K562 (cell line): ENCODE data around the gene INMT. TPM values are rescaled to one million over a fixed set of nuclear protein-coding genes. Genes with fewer than 3 reads are reported as not detected.
A peak's percentile ranks its signal among the peaks of the same experiment; 100 is the strongest.

Experiments
- CHD4 ChIP-seq: fragments of 200-600 bp; sonication (generic); IDR thresholded peaks from 3 replicates; pipeline ENCODE4 v1.6.1; 2012; ENCODE audit warnings: low read depth, mild to moderate bottlenecking, mixed read lengths, low read length, inconsistent platforms; ENCODE audit not compliant: insufficient read depth, insufficient replicate concordance, poor library complexity, severe bottlenecking
- GTF2F1 ChIP-seq: IDR thresholded peaks from 2 replicates; pipeline ENCODE4 v1.6.1; 2011; ENCODE audit warnings: low read depth, low read length, improper control_type of control experiment
- HBP1 ChIP-seq: fragments of 450-650 bp; formaldehyde crosslinking; IDR thresholded peaks from 2 replicates; pipeline ENCODE4 v1.4.0; 2022; ENCODE audit warnings: missing genetic modification characterization
- KAT7 ChIP-seq: sonication (generic); formaldehyde crosslinking; IDR thresholded peaks from 2 replicates; pipeline ENCODE4 v1.8.0; 2022; ENCODE audit warnings: missing genetic modification reagents, mild to moderate bottlenecking, borderline replicate concordance
- MAZ ChIP-seq, 2 experiments: fragments of 450-650 bp in 1 of 2; sonication (generic) in 1 of 2; formaldehyde crosslinking; IDR thresholded peaks in 1 of 2; conservative IDR thresholded peaks in 1 of 2; 2 replicates each; pipeline versions ENCODE4 v1.4.0 to v1.5.0; 2020; ENCODE audit warnings: mild to moderate bottlenecking in 1 of 2, missing genetic modification reagents in 1 of 2
- MGA ChIP-seq: fragments of 450-650 bp; IDR thresholded peaks from 2 replicates; pipeline ENCODE4 v1.6.1; 2016; ENCODE audit warnings: mild to moderate bottlenecking, moderate library complexity
- MYNN ChIP-seq, 2 experiments: sonication (generic); formaldehyde crosslinking in 1 of 2; IDR thresholded peaks; 2 replicates each; pipeline versions ENCODE4 v1.5.0 to v1.6.1; 2016 to 2020; ENCODE audit warnings: antibody characterized with exemption in 1 of 2, missing genetic modification reagents in 1 of 2
- NELFE ChIP-seq: IDR thresholded peaks from 2 replicates; pipeline ENCODE4 v1.6.1; 2011; ENCODE audit warnings: mild to moderate bottlenecking; ENCODE audit not compliant: insufficient read depth, insufficient read length
- RAD51 ChIP-seq: fragments of 450-650 bp; IDR thresholded peaks from 2 replicates; pipeline ENCODE4 v1.7.1; 2016; ENCODE audit warnings: low read depth, mild to moderate bottlenecking, borderline replicate concordance
- SMARCE1 ChIP-seq: fragments of 450-650 bp; IDR thresholded peaks from 2 replicates; pipeline ENCODE4 v1.7.1; 2016; ENCODE audit warnings: mild to moderate bottlenecking
- ZNF347 ChIP-seq: fragments of 450-650 bp; formaldehyde crosslinking; IDR thresholded peaks from 2 replicates; pipeline ENCODE4 v1.4.0; 2020; ENCODE audit warnings: low read depth, mild to moderate bottlenecking, moderate library complexity
- ZNF57 ChIP-seq: fragments of 450-650 bp; formaldehyde crosslinking; IDR thresholded peaks from 2 replicates; pipeline ENCODE4 v1.4.0; 2020; ENCODE audit warnings: mild to moderate bottlenecking, moderate library complexity
- ZNF589 ChIP-seq: fragments of 200-800 bp; sonication (Bioruptor generic); IDR thresholded peaks from 2 replicates; pipeline ENCODE4 v1.6.1; 2016; ENCODE audit warnings: low read depth, missing genetic modification characterization, missing compliant biosample characterization
- polyA plus RNA-seq, 8 experiments: library from polyadenylated mRNA; depleted of rRNA in 4 of 8; stranded (reverse) in 5 of 8; unstranded in 3 of 8; fragments of >200 nt; fragmentation: Nextera tagmentation in 2 of 8; fragmentation: Illumina TruSeq in 1 of 8; extraction: Ambion mirVana in 2 of 8; extraction: Trizol in 1 of 8; gene quantifications; 2 replicates each; pipeline versions ENCODE4 v1.2.1 to v1.2.3, GENCODE V29; 2011 to 2014; ENCODE audit warnings: inconsistent platforms in 1 of 8, missing spikeins in 1 of 8
- total RNA-seq, 7 experiments: library from RNA; depleted of rRNA in 6 of 7; stranded (reverse); fragments of >200 nt in 6 of 7; fragmentation: Illumina TruSeq in 2 of 7; extraction: Trizol in 2 of 7; gene quantifications; 2 replicates each; pipeline versions ENCODE4 v1.2.1 to v1.2.3, GENCODE V29; 2011 to 2021; ENCODE audit warnings: low replicate concordance in 1 of 7

Gene INMT
- total and polyA plus RNA-seq, 9 of the 15 experiments (the other 6 are each of a cell fraction or from before 2014, with no cell fraction given), result 0.04 to 0.27 TPM; not detected in 7

DNA sequence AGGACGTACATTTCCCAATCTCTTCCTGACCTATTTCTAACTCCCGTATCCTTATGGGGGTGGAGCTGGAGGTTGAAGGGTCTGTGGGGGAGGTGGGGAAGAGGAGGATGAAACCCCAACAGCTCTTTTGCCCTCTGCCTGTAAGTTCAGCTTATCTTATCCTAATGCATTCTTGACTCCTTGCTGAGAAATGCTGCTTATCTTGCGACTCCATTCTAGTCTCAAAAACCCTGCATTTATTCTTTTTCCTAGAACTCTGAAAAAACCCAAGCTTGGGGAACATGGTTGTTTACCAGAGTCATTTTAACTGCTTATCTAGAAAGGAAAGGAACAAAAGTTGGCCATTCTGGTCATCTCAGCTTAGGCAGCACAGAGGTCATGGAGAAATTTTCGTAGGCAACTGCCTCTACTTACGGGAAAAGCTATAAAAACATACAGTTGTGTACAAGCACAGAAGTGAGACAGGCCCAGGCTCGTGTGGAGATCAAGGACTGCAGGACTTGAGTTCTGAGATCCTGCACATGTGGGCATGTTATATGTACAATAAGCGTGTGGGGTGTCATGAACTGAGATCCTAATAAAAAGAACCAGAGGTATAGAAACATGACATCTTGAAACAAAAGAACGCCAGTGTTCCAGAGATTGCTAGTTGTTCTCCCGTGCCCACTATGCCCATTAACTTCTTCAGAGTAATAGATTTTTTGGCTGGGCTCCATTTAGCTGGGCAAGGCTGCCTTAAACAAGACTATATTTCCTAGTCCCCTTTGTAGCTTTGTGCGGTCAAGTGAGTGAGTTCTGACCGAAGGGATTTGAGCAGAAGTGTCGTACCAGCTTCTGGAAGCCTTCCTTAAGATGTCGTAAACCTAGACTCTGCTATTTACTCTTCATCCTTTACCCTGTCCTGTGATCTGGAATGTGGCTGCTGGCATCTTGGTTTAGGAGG, 9.6 kb downstream of the INMT start (continued):
- TF ChIP-seq MGA, result peak; percentile 12; the same call in 1 of the 2 replicates
- no peak for TF ChIP-seq GTF2F1
- TF ChIP-seq RAD51, result peak; percentile 27; the same call in 1 of the 2 replicates
- TF ChIP-seq ZNF57, result no peak
- no peak for TF ChIP-seq HBP1
- TF ChIP-seq CHD4, result no peak
- peak; percentile 98 for TF ChIP-seq SMARCE1
- peak; percentile 81 for TF ChIP-seq MYNN (IDR thresholded peaks at IDR 0.05)
- TF ChIP-seq MYNN (CRISPR knock-in tag; IDR thresholded peaks at IDR 0.05), result no peak
- peak; percentile 67; the same call in 1 of the 2 replicates for TF ChIP-seq KAT7 (CRISPR knock-in tag)
- peak; percentile 94 for TF ChIP-seq ZNF589 (CRISPR knock-in tag)
- TF ChIP-seq MAZ (CRISPR knock-in tag; conservative IDR thresholded peaks at IDR 0.05 in 1 of 2, IDR thresholded peaks at IDR 0.05 in 1 of 2), result peak in 1 of 2 experiments; percentile 61; a peak in 2 of 4 replicates
- TF ChIP-seq NELFE, result no peak
- TF ChIP-seq ZNF347 (CRISPR knock-in tag), result no peak
